Measurements from ENCODE around the gene NEURL1.

Gene NEURL1

DNA sequence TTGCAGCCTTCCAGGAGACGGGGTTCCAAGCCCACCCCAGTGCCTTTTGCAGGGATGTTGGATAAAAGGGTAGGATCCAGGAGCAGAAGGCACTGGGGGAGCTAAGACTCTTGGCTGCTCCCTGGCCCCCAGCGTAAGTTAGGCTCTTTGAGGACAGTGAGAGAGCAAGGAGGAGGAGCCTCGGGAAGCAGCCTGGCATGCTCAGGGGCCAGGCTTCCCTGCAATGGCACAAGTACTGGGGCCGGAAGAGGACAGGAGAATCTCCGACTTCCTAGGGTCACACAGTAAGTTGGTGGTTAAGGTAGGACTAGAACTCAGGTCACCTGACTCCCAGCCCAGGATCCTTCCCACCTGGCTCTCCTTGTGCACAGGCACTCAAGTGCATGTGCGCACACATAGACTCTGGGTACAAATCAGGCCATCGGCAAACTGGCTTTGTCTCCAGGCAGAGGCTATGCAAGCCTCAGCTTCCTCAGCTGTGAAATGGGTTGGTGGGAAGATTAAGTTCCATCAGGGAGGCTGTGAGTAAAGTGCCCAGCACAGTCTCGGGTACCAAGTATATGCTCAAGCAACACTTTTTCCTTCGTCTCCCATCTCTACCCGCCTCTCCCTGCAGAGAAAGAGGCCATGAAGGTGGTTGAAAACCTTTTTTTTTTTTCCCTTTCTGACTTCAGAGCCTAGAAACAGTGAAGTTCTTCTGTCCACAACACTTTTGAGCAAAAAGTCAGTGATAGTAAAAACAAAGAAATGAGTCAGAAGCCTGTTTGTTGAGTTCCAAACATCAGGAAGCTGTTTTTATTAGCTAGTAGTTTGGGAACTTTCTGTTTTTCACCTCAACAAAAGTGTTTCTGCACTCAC lies 79.1 kb downstream of the NEURL1 start:
- no peak overlapping the region for H3K4me3 ChIP-seq
- no peak overlapping the region for H3K27ac ChIP-seq
- TF ChIP-seq, protein P1, sequence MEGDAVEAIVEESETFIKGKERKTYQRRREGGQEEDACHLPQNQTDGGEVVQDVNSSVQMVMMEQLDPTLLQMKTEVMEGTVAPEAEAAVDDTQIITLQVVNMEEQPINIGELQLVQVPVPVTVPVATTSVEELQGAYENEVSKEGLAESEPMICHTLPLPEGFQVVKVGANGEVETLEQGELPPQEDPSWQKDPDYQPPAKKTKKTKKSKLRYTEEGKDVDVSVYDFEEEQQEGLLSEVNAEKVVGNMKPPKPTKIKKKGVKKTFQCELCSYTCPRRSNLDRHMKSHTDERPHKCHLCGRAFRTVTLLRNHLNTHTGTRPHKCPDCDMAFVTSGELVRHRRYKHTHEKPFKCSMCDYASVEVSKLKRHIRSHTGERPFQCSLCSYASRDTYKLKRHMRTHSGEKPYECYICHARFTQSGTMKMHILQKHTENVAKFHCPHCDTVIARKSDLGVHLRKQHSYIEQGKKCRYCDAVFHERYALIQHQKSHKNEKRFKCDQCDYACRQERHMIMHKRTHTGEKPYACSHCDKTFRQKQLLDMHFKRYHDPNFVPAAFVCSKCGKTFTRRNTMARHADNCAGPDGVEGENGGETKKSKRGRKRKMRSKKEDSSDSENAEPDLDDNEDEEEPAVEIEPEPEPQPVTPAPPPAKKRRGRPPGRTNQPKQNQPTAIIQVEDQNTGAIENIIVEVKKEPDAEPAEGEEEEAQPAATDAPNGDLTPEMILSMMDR (IDR thresholded peaks at IDR 0.05) = no peak
- no peak for DNase-seq (ENCODE audit: low spot score)

GRCh38 chr10:103573205-103573487 lies 79.6 kb downstream of the NEURL1 start:
- TF ChIP-seq, protein P1 (IDR thresholded peaks at IDR 0.05) = no peak
- no peak for DNase-seq (ENCODE audit: low spot score)
- Histone ChIP-seq H3K27ac (no peak overlapping the region), H3K4me3 (no peak overlapping the region)

GRCh38 chr10:103574097-103575061 lies 80.9 kb downstream of the NEURL1 start:
- H3K4me3 ChIP-seq = no peak overlapping the region
- no peak for DNase-seq (ENCODE audit: low spot score)
- H3K27ac ChIP-seq = no peak overlapping the region
- TF ChIP-seq, protein P1 (IDR thresholded peaks at IDR 0.05) = no peak

DNA sequence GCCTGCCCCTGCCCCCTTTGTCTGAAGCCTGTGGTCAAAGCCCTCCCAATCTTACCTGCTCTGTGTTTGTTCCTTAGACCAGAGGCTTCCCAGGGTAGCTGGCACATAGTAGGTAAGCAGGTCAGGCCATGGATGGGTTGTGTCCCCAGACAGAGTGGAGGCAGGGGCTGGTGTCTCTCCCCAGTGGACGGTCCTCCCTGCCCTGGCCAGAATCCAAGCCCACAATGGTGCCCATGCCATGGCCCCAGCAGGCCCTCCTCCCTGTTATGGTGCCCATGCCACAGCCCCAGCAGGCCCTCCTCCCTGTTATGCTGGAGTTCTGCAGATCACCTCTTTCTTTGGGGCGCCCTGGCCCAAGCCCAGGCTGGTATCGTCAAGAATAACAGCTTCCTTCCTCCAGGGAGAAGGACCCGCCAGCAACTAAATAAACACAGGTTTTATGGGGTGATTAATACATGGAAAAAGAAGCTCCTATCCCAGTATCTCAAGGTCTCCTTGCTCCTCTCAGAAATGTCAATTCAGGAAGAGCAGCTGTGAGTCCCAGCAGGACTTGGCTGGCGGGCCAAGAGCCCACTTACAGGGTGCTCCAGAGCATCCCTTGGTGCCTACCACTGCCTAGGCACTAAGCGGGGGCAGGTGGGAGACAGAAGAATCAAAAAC lies 82.0 kb downstream of the NEURL1 start:
- TF ChIP-seq, protein P1 (IDR thresholded peaks at IDR 0.05) = no peak
- Histone ChIP-seq H3K4me3 (no peak overlapping the region), H3K27ac (no peak overlapping the region)
- DNase-seq (ENCODE audit: low spot score) = no peak

- Histone ChIP-seq H3K27ac (no peak overlapping the region), H3K4me3 (no peak overlapping the region)
- DNase-seq (ENCODE audit: low spot score) = no peak
- TF ChIP-seq, protein P1 (IDR thresholded peaks at IDR 0.05) = no peak
Observed at GRCh38 chr10:103576076-103576471, 82.6 kb downstream of the NEURL1 start.

GRCh38 chr10:103576862-103577261 lies 83.4 kb downstream of the NEURL1 start:
- TF ChIP-seq, protein P1 (IDR thresholded peaks at IDR 0.05) = no peak
- no peak for DNase-seq (ENCODE audit: low spot score)
- no peak overlapping the region for H3K4me3 ChIP-seq
- H3K27ac ChIP-seq = no peak overlapping the region

Measured in coronary artery (tissue), 2 donors.